Occipital lobe (tissue), 2 donors: ENCODE results near the gene PELO. TPM values are rescaled to one million over a fixed set of nuclear protein-coding genes. Genes with fewer than 3 reads are reported as not detected.
"Not testable (repeated sequence)": the region's sequence is repeated elsewhere in the genome, so short reads cannot be mapped to it uniquely, and the experiment has no call there.

Source experiments
- DNase-seq: peaks from one replicate; lab custom pipeline; 2025; lab: John Stamatoyannopoulos, UW
- total RNA-seq: library from RNA; depleted of rRNA; stranded (reverse); fragments of >200 nt; gene quantifications from one replicate; pipeline ENCODE4 v1.2.3, GENCODE V29; 2014

The PELO gene
- total RNA-seq, 1 donor from 2014 or later, result 36.2 TPM

DNA sequence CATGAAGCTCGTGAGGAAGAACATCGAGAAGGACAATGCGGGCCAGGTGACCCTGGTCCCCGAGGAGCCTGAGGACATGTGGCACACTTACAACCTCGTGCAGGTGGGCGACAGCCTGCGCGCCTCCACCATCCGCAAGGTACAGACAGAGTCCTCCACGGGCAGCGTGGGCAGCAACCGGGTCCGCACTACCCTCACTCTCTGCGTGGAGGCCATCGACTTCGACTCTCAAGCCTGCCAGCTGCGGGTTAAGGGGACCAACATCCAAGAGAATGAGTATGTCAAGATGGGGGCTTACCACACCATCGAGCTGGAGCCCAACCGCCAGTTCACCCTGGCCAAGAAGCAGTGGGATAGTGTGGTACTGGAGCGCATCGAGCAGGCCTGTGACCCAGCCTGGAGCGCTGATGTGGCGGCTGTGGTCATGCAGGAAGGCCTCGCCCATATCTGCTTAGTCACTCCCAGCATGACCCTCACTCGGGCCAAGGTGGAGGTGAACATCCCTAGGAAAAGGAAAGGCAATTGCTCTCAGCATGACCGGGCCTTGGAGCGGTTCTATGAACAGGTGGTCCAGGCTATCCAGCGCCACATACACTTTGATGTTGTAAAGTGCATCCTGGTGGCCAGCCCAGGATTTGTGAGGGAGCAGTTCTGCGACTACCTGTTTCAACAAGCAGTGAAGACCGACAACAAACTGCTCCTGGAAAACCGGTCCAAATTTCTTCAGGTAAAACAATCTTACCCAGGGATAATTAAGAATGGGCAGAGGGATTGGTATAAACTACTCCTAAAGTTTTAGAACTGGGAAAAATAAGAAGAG is 12.9 kb downstream of the PELO start:
- no peak for DNase-seq

DNA sequence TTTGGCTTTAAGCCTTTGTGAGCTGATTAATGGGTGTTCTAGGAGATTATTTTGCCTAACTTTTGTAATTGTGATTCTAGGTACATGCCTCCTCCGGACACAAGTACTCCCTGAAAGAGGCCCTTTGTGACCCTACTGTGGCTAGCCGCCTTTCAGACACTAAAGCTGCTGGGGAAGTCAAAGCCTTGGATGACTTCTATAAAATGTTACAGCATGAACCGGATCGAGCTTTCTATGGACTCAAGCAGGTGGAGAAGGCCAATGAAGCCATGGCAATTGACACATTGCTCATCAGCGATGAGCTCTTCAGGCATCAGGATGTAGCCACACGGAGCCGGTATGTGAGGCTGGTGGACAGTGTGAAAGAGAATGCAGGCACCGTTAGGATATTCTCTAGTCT is 13.6 kb downstream of the PELO start:
- no peak for DNase-seq

DNA sequence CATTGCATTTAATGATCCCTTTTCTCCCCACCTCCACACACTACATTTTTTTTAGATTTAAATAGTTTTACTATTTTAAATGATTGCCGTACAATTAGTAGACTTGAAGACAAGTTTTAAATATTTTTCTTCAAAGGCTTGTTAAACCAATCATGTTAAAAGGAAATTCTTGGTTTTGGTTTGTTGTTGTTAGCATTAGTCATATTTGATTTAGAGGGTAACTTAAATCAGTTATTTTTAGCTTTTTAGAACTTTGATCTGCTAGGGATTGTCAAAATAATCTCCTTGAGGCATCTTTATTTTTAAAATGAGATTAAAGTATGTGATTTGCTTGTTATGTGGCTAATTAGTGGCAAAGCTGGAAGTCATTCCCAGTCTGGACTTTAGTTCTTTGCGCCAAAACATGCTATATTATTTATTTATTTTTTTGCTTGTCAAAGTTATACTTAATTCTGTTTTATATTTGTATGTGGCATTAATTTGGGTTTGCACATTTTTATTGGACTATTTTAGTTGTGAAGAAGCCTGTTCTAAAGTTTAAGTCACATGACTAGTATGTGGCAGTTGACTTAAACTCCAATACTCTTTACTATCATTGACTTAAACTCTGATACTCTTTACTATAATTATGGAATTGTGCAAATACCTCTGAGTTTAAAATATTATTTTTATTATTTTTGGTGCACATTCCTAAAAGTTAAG is 14.7 kb downstream of the PELO start:
- DNase-seq, result no peak

DNA sequence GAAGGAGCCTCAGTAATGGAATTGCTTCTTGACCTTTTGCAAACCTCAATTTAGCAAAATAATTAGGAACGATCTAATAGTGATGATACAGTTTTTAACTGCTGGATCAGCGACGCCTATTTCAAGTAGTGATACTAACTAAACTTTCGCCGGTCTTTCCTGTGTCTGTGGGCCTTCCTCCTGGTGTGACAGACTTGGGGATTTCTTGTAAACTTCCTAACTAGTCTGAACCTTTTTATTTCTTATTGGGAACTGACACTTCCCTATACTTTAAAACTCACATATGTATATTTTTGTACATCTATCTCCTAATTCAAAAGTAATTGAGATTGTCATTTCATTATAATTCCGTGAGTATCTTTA is 15.2 kb downstream of the PELO start:
- DNase-seq, result no peak

DNA sequence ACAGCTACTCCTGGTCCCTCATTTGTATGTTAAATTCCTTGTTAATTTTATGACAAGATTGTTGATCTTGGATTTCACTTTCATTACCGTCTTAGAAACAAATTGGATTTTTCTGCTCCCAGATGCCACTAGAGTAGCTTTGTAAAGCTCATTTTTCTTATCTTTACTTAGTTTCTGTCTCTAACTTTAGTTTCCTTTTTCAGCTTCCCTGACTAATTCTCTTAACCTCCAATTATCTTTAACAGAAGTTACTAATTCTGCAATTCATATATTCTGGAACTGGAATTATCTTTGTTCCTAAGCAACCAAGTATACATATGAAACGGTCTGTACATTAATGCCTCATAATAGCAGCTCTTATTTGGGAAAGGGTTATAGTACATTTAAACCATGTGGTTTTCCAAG is 16.7 kb downstream of the PELO start:
- DNase-seq, result no peak

- DNase-seq, result no peak
Observed at GRCh38 chr5:52804981-52805380, 17.3 kb downstream of the PELO start.

GRCh38 chr5:52805615-52806014 is 17.9 kb downstream of the PELO start:
- DNase-seq, result no peak

DNA sequence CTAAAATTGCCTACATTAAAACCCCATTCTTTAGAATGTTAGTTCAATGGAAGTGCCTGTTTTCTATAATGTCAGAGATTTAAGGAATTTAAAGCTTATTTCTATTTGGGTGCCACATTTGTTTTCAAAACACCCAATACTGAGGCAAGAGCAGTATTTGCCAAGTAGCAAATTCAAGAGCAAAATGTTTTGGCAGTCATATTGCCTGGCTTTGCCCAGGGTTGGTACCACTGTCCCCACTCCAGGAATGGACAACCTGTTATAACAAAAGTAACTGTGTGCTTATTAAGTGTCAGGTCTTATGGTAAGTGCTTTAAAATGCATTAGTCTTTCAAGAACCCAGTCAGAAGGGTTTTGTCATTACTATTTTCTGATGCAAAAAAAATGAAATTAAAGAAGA is 19.3 kb downstream of the PELO start:
- DNase-seq, result no peak

- DNase-seq, result no peak
Observed at GRCh38 chr5:52807723-52808122, 20.0 kb downstream of the PELO start.

DNA sequence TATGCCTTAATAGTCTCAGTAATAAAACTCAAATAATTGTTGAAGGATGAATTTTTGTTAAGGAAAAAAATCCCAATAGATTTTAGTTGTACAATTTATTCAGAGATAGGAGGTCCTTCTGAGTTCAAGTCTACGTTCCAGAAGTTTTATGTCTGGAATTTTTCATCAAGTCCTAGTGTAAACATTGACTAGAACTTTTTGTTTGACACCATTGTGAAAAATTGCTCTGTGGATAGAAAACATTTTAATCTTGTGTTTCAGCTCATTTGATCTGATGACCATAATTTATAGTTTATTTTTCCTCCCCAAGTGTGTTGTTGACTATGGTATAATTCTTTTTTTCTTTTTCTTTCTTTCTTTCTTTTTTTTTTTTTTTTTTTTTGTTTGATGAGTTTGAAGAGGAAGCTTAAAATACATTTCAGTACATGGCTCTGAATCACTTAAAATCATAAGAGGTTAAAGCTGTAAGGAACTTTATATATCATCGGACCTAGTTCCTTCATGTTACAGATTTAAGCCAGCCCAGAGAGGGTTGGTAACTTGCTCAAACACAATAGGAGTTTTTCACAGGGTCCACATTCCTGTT is 20.7 kb downstream of the PELO start:
- no peak for DNase-seq

- no peak for DNase-seq
Observed at GRCh38 chr5:52809884-52810283, 22.2 kb downstream of the PELO start.

- no peak for DNase-seq
Observed at GRCh38 chr5:52810426-52810825, 22.7 kb downstream of the PELO start.

GRCh38 chr5:52811067-52811749 is 23.5 kb downstream of the PELO start:
- no peak for DNase-seq

DNA sequence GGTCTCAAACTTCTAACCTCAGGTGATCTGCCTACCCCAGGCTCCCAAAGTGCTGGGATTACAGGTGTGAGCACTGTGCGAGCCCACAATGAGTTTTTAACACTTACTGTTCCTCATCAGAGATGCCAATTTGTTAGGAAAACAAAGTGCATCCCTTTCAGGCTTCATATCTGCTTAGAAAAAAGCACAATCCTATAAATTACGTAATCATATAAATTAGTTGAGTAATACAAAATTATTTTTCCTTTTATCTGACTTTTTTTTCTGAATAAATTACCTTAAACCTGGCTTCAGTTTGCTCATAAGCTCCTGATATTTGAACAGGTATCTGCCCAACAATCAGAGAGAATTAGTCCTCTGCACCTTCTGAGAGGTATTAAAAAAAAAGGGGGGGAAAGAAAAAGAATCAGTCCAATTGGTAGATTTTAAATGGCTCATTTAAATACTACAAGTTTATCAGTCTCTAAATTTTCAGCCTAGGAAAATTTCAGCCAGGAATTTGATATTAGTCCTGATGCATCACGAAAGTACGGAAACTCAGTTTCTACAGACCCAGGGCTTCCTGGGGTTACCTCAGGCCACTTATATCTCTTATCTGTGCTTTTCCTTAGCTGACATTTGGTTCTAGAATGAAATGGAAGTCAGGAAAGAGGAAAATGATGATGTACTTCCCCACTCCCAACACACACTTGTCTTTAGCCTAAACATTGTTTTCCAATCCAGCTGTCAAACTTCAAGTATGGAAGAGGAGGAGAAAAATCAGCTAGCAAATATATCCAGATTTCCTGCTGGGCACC is 26.8 kb downstream of the PELO start:
- DNase-seq, result no peak

GRCh38 chr5:52817818-52818217 is 30.1 kb downstream of the PELO start:
- DNase-seq, result no peak

GRCh38 chr5:52818360-52818759 is 30.6 kb downstream of the PELO start:
- DNase-seq, result no peak

DNA sequence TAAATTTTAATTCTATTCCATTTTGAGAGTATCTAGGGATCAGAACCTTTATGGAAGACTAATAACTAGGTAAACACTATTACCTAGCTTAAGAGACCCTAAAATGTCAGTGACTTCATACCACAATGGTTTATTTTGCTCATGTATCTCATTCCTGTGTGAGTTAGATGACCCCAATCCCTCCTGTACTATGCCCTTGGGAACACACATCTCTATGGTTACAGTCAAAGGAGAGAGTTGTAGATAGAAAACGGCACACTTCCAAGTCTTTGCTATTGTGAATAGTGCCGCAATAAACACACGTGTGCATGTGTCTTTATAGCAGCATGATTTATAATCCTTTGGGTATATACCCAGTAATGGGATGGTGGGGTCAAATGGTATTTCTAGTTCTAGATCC is 31.1 kb downstream of the PELO start:
- not testable (repeated sequence) for DNase-seq

DNA sequence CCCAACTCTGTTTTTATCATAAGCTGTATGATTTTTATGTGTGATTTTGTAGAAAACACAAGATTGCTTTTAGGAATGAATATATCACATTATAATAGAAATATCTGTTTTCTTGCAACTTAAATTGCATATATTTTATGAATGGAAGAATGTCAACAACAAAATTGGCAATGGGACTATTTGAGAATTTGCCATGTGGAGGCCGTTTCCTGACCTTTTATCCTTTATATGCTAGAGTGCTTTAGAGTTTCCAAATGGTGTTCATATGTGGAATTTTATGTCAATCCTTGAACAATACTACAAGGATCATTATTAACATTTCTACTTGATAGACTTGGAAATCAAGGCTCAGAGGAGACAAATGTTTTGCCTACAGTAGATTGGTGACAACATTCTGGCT is 34.2 kb downstream of the PELO start:
- DNase-seq, result no peak

DNA sequence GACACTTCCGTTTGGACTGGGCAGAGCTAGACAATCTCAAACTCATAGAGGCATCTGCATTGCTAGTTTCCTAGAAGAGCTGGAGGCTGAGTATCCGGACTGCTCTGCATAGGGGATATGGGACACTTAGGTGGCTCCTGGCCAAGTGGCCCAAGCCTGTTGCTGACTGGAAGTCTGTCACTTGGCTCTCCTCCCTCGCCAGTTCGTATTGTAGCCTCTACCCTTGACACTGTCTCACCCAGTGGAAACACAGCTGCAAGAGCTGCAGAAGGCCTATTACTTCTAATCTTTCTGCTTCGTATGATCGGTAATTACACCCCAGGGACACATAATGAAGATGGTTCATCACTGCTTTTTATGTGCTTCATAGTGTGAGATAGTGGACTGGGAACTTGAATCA is 34.7 kb downstream of the PELO start:
- DNase-seq, result no peak

GRCh38 chr5:52824827-52825226 is 37.1 kb downstream of the PELO start:
- DNase-seq, result no peak

DNA sequence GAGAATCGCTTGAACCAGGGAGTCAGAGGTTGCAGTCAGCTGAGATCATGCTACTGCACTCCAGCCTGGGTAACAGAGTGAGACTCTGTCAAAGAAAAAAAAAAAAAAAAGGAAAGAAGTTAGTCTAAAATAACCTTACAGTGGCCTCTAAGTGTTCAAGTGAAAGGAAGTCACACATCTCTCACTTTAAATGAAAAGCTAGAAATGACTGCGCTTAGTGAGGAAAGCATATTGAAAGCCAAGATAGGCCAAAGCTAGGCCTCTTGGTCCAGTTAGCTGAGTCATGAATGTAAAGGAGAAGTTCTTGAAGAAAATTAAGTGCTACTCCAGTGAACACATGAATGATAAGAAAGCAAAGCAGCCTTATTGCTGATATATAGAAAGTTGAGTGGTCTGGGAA is 38.1 kb downstream of the PELO start:
- no peak for DNase-seq
